HEK293 (cell line): Measurements from ENCODE around the gene STC2.
A peak's percentile ranks its signal among the peaks of the same experiment; 100 is the strongest.

Experiments used
- CTCF ChIA-PET: fragments of 350-600 bp; formaldehyde crosslinking; extraction: SDS; loops from one replicate; lab custom pipeline; 2021; ENCODE audit warnings: antibody characterized with exemption; lab: Yijun Ruan, JAX
- POLR2A ChIA-PET: fragments of 300-600 bp; formaldehyde crosslinking; extraction: SDS; loops from one replicate; lab custom pipeline; 2020; ENCODE audit warnings: antibody characterized with exemption, inconsistent platforms; lab: Yijun Ruan, JAX
- H3K27ac ChIP-seq: fragments of 200-500 bp; sonication (Bioruptor generic); 2 replicates; pipeline ENCODE4 v1.5.1; 2014; ENCODE audit warnings: low read depth, low read length, control low read depth, inconsistent platforms; ENCODE audit errors: extremely low read depth
- H3K36me3 ChIP-seq, 2 experiments: fragments of 200-500 bp in 1 of 2; sonication (Bioruptor generic) in 1 of 2; 1 replicate in 1 of 2; 2 replicates in 1 of 2; pipeline ENCODE4 v1.5.1; 2014 to 2017; ENCODE audit warnings: inconsistent platforms in 2 of 2, low read length in 2 of 2; ENCODE audit not compliant: control insufficient read depth in 2 of 2, insufficient read depth in 1 of 2
- H3K4me1 ChIP-seq: fragments of 200-500 bp; sonication (Bioruptor generic); 2 replicates; pipeline ENCODE4 v1.5.1; 2014; ENCODE audit warnings: mild to moderate bottlenecking, low read length, inconsistent platforms; ENCODE audit not compliant: control insufficient read depth, insufficient read depth
- H3K4me3 ChIP-seq: 2 replicates; pipeline ENCODE4 v1.5.1; 2011; ENCODE audit warnings: low read depth, mild to moderate bottlenecking, control low read depth, low read length, moderate library complexity
- H3K9me3 ChIP-seq: fragments of 200-500 bp; sonication (Bioruptor generic); 2 replicates; pipeline ENCODE4 v1.5.1; 2014; ENCODE audit warnings: low read depth, low read length, inconsistent platforms; ENCODE audit not compliant: control insufficient read depth, insufficient read depth
- AEBP2 ChIP-seq: fragments of 450-650 bp; formaldehyde crosslinking; IDR thresholded peaks from 2 replicates; pipeline ENCODE4 v1.5.1; 2016; ENCODE audit warnings: missing biosample characterization, missing genetic modification characterization, borderline replicate concordance
- ATF2 ChIP-seq: fragments of 450-650 bp; formaldehyde crosslinking; IDR thresholded peaks from 2 replicates; pipeline ENCODE4 v1.5.1; 2016; ENCODE audit warnings: missing biosample characterization, missing genetic modification characterization, low read depth
- BCL6B ChIP-seq: fragments of 450-650 bp; formaldehyde crosslinking; IDR thresholded peaks from 2 replicates; pipeline ENCODE4 v1.5.1; 2017; ENCODE audit warnings: missing biosample characterization, missing genetic modification characterization
- HOXC10 ChIP-seq: sonication (generic); formaldehyde crosslinking; IDR thresholded peaks from 2 replicates; pipeline ENCODE4 v1.8.1; 2023; ENCODE audit warnings: mild to moderate bottlenecking, missing genetic modification reagents
- KLF16 ChIP-seq: fragments of 450-650 bp; formaldehyde crosslinking; IDR thresholded peaks from 2 replicates; pipeline ENCODE4 v1.5.1; 2017; ENCODE audit warnings: missing biosample characterization, missing genetic modification characterization
- MEIS1 ChIP-seq: sonication (generic); formaldehyde crosslinking; IDR thresholded peaks from 2 replicates; pipeline ENCODE4 v1.8.1; 2022; ENCODE audit warnings: missing genetic modification reagents, mild to moderate bottlenecking, borderline replicate concordance
- OVOL3 ChIP-seq: fragments of 450-650 bp; formaldehyde crosslinking; IDR thresholded peaks from 2 replicates; pipeline ENCODE4 v1.5.1; 2016; ENCODE audit warnings: missing biosample characterization, missing genetic modification characterization
- REST ChIP-seq: fragments of 450-650 bp; formaldehyde crosslinking; IDR thresholded peaks from 2 replicates; pipeline ENCODE4 v1.5.1; 2016; ENCODE audit warnings: missing biosample characterization, missing genetic modification characterization
- SCRT2 ChIP-seq: fragments of 450-650 bp; formaldehyde crosslinking; IDR thresholded peaks from 2 replicates; pipeline ENCODE4 v1.5.1; 2016; ENCODE audit warnings: missing biosample characterization, missing genetic modification characterization
- TCF7L2 ChIP-seq: IDR thresholded peaks from 2 replicates; pipeline ENCODE4 v1.6.1; 2011; ENCODE audit warnings: low read depth, mild to moderate bottlenecking, inconsistent platforms, low read length, moderate library complexity, borderline replicate concordance
- ZBTB17 ChIP-seq: fragments of 450-650 bp; formaldehyde crosslinking; IDR thresholded peaks from 2 replicates; pipeline ENCODE4 v1.5.1; 2016; ENCODE audit warnings: missing biosample characterization, missing genetic modification characterization
- ZNF138 ChIP-seq: fragments of 450-650 bp; formaldehyde crosslinking; IDR thresholded peaks from 2 replicates; pipeline ENCODE4 v1.5.1; 2016; ENCODE audit warnings: missing biosample characterization, missing genetic modification characterization, borderline replicate concordance
- ZNF280C ChIP-seq: fragments of 450-650 bp; formaldehyde crosslinking; IDR thresholded peaks from 2 replicates; pipeline ENCODE4 v1.5.1; 2016; ENCODE audit warnings: missing biosample characterization, missing genetic modification characterization
- ZNF48 ChIP-seq: fragments of 450-650 bp; formaldehyde crosslinking; IDR thresholded peaks from 2 replicates; pipeline ENCODE4 v1.5.1; 2016; ENCODE audit warnings: missing biosample characterization, missing genetic modification characterization
- ZNF561 ChIP-seq: fragments of 450-650 bp; IDR thresholded peaks from 2 replicates; pipeline ENCODE4 v1.5.1; 2018; ENCODE audit warnings: missing biosample characterization, missing genetic modification characterization, borderline replicate concordance
- ZNF610 ChIP-seq: fragments of 450-650 bp; formaldehyde crosslinking; IDR thresholded peaks from 2 replicates; pipeline ENCODE4 v1.5.1; 2016; ENCODE audit warnings: missing biosample characterization, missing genetic modification characterization, borderline replicate concordance
- ZNF645 ChIP-seq: fragments of 450-650 bp; formaldehyde crosslinking; IDR thresholded peaks from 2 replicates; pipeline ENCODE4; 2016; ENCODE audit warnings: missing biosample characterization, missing genetic modification characterization
- ZNF692 ChIP-seq: fragments of 450-650 bp; formaldehyde crosslinking; IDR thresholded peaks from 2 replicates; pipeline ENCODE4 v1.5.1; 2016; ENCODE audit warnings: missing biosample characterization, missing genetic modification characterization
- ZNF777 ChIP-seq: fragments of 450-650 bp; formaldehyde crosslinking; IDR thresholded peaks from 2 replicates; pipeline ENCODE4 v1.5.1; 2017; ENCODE audit warnings: missing biosample characterization, missing genetic modification characterization, borderline replicate concordance
- ZNF785 ChIP-seq: fragments of 450-650 bp; formaldehyde crosslinking; IDR thresholded peaks from 2 replicates; pipeline ENCODE4 v1.5.1; 2016; ENCODE audit warnings: missing biosample characterization, missing genetic modification characterization

The STC2 gene

GRCh38 chr5:173331956-173332479, 3.8 kb upstream of the STC2 start (continued):
- TF ChIP-seq REST (tag by site-specific recombination) = no peak
- no peak for TF ChIP-seq ZNF280C (tag by site-specific recombination)
- peak; percentile 63 for TF ChIP-seq ZNF692 (tag by site-specific recombination)
- no peak for TF ChIP-seq ZNF561 (tag by site-specific recombination)
- no peak for TF ChIP-seq ATF2
- TF ChIP-seq ZNF138 = no peak
- TF ChIP-seq HOXC10 (CRISPR knock-in tag) = no peak
- TF ChIP-seq MEIS1 (CRISPR knock-in tag) = no peak
- no peak for TF ChIP-seq AEBP2
- no peak for TF ChIP-seq ZNF777 (tag by site-specific recombination)
- no peak for TF ChIP-seq ZNF610 (tag by site-specific recombination)
- no peak for TF ChIP-seq ZNF645
- peak; percentile 94 for TF ChIP-seq ZBTB17

- POLR2A ChIA-PET = interaction anchor here (0.9 to 6.2 kb wide), 3 partner anchors 28 to 43 kb away, joined by 3 to 60 read pairs (median 4); no protein-coding TSS in a partner anchor
- TF ChIP-seq KLF16 (no peak), SCRT2 (tag by site-specific recombination) (no peak), ZNF785 (0 out of 2 replicates have a peak, but pooled peaks have one; percentile 7), TCF7L2 (no peak), ZNF280C (tag by site-specific recombination) (no peak), ZNF777 (tag by site-specific recombination) (no peak), OVOL3 (tag by site-specific recombination) (no peak), BCL6B (tag by site-specific recombination) (no peak), ZNF48 (no peak)
These were observed 3.1 kb upstream of the STC2 start for GRCh38 chr5:173331287-173331686.

More at GRCh38 chr5:173331287-173331686, 3.1 kb upstream of the STC2 start:
- H3K27ac ChIP-seq = no peak overlapping the region
- H3K4me3 ChIP-seq = no peak overlapping the region
- no peaks in the 10 kb centered on the region for H3K9me3 ChIP-seq
- H3K4me1 ChIP-seq = no peaks in the 10 kb centered on the region
- H3K36me3 ChIP-seq = no peaks in the 10 kb centered on the region
- CTCF ChIA-PET = interaction anchor here (0.6 to 7.8 kb wide), 19 partner anchors 11 to 623 kb away, joined by 3 to 212 read pairs (median 4); partner anchors contain the start of gene BNIP1
